Subcutaneous adipose tissue (tissue), 4 donors: ENCODE results near the gene SIK1. TPM values are rescaled to one million over a fixed set of nuclear protein-coding genes. Genes with fewer than 3 reads are reported as not detected.

Experiments used
- CTCF ChIP-seq: fragments of 450-650 bp; IDR thresholded peaks from one replicate; pipeline ENCODE4 v1.5.1; 2016; ENCODE audit warnings: low read depth, mild to moderate bottlenecking, control low read depth, antibody characterized with exemption, moderate library complexity
- total RNA-seq, 4 donors: library from RNA; depleted of rRNA; stranded (reverse); fragments of >200 nt; gene quantifications; one replicate each; pipeline ENCODE4 v1.1.0, GENCODE V29; 2016

SIK1 gene
- total RNA-seq, 4 donors from 2014 or later = 10.4 to 53.3 (median 14.4) TPM

- TF ChIP-seq CTCF = no peak
These were observed 57.8 kb downstream of the SIK1 start for GRCh38 chr21:43369124-43369523.

- TF ChIP-seq CTCF = no peak
These were observed 58.2 kb downstream of the SIK1 start for GRCh38 chr21:43368685-43369084.

GRCh38 chr21:43367859-43368258, 59.1 kb downstream of the SIK1 start:
- TF ChIP-seq CTCF = no peak

GRCh38 chr21:43367296-43367695, 59.6 kb downstream of the SIK1 start:
- no peak for TF ChIP-seq CTCF

- TF ChIP-seq CTCF = no peak
These were observed 60.3 kb downstream of the SIK1 start for GRCh38 chr21:43366656-43367055.

- no peak for TF ChIP-seq CTCF
These were observed 61.1 kb downstream of the SIK1 start for GRCh38 chr21:43365611-43366426.

- TF ChIP-seq CTCF = no peak
These were observed 62.0 kb downstream of the SIK1 start for GRCh38 chr21:43364851-43365424.

Other genes with a start within 250 kb of the SIK1 start
- gene HSF2BP, start 232.4 kb upstream of the SIK1 start, total RNA-seq = under 1 TPM in 3 of 4 donors, not detected in 1; 0.34 to 0.94 (median 0.44) TPM
- gene RRP1B, start 232.4 kb upstream of the SIK1 start, total RNA-seq = 10 to 100 TPM; 14.8 to 20.2 (median 17.2) TPM